ENCODE measurements around the gene TTLL12. TPM values are rescaled to one million over a fixed set of nuclear protein-coding genes. Genes with fewer than 3 reads are reported as not detected.

TTLL12 gene
- total RNA-seq, 1 experiment from 2014 or later = 46.4 TPM

GRCh38 chr22:43203471-43203981 is 16.6 kb upstream of the TTLL12 start:
- DNase-seq = no peak
- Histone ChIP-seq H3K36me3 (ENCODE audit: control insufficient read depth, insufficient read depth, low read length) (no peaks in the 10 kb centered on the region), H3K9me3 (no peaks in the 10 kb centered on the region), H3K27me3 (replicated peaks; ENCODE audit: control insufficient read depth, insufficient read depth, low read length) (no peaks in the 10 kb centered on the region), H3K4me1 (no peaks in the 10 kb centered on the region), H3K4me3 (ENCODE audit: low read depth, low read length) (no peak overlapping the region)
- no peaks in the 10 kb centered on the region for H3K9me3 Mint-ChIP-seq (ENCODE audit: unreplicated experiment)
- no peaks in the 10 kb centered on the region for H3K27me3 Mint-ChIP-seq (ENCODE audit: insufficient read depth, unreplicated experiment)
- intact Hi-C loops (cut with micrococcal nuclease; ENCODE audit: unreplicated experiment) = no loop called here
- no peak overlapping the region for H3K27ac Mint-ChIP-seq (ENCODE audit: unreplicated experiment)
- CTCF ChIA-PET = no interaction called here
- no peaks in the 10 kb centered on the region for H3K4me1 Mint-ChIP-seq (ENCODE audit: low read depth, unreplicated experiment)
- no TSS peak for BruUV-seq (replicated peaks)
- H3K36me3 Mint-ChIP-seq (ENCODE audit: insufficient read depth, unreplicated experiment) = no peaks in the 10 kb centered on the region
- no peak for TF ChIP-seq CTCF (IDR thresholded peaks at IDR 0.05; ENCODE audit: insufficient read depth in 1 of 2, low read depth in 1 of 2, low read length in 1 of 2, severe bottlenecking in 1 of 2, unreplicated experiment in 1 of 2)
- H3K4me3 Mint-ChIP-seq (ENCODE audit: unreplicated experiment) = no peak overlapping the region
- POLR2A ChIA-PET = no interaction called here

GRCh38 chr22:43202756-43203410 is 15.9 kb upstream of the TTLL12 start:
- H3K36me3 ChIP-seq (ENCODE audit: control insufficient read depth, insufficient read depth, low read length) = no peaks in the 10 kb centered on the region
- H3K9me3 Mint-ChIP-seq (ENCODE audit: unreplicated experiment) = no peaks in the 10 kb centered on the region
- H3K4me1 Mint-ChIP-seq (ENCODE audit: low read depth, unreplicated experiment) = no peaks in the 10 kb centered on the region
- H3K27me3 ChIP-seq (replicated peaks; ENCODE audit: control insufficient read depth, insufficient read depth, low read length) = no peaks in the 10 kb centered on the region
- no peaks in the 10 kb centered on the region for H3K9me3 ChIP-seq
- H3K4me1 ChIP-seq = no peaks in the 10 kb centered on the region
- H3K4me3 Mint-ChIP-seq (ENCODE audit: unreplicated experiment) = no peak overlapping the region
- H3K36me3 Mint-ChIP-seq (ENCODE audit: insufficient read depth, unreplicated experiment) = no peaks in the 10 kb centered on the region
- no peak overlapping the region for H3K4me3 ChIP-seq (ENCODE audit: low read depth, low read length)
- ChIA-PET POLR2A (no interaction called here), CTCF (no interaction called here)
- no peak for DNase-seq
- H3K27me3 Mint-ChIP-seq (ENCODE audit: insufficient read depth, unreplicated experiment) = no peaks in the 10 kb centered on the region
- no peak for TF ChIP-seq CTCF (IDR thresholded peaks at IDR 0.05; ENCODE audit: insufficient read depth in 1 of 2, low read depth in 1 of 2, low read length in 1 of 2, severe bottlenecking in 1 of 2, unreplicated experiment in 1 of 2)
- no peak overlapping the region for H3K27ac Mint-ChIP-seq (ENCODE audit: unreplicated experiment)
- BruUV-seq (replicated peaks) = no TSS peak
- intact Hi-C loops (cut with micrococcal nuclease; ENCODE audit: unreplicated experiment) = no loop called here

DNA sequence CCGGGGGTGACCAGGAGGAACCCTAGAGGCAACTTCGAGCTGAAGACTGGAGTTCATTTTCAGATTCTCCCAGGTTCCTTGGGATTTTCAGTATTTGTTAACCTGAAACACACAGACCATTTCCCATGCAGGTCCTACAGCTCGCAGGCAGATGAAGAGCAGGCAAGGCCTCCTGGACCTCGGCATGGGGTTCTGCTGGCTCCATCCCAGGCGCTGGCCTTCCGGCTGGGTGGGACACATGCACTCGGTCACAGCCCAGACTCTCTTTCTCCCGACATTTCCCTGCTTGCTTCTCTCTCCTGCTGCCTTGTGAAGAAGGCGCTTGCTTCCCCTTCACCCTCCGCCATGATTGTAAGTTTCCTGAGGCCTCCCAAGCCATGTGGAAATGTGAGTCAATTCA is 15.4 kb upstream of the TTLL12 start:
- H3K9me3 ChIP-seq = no peaks in the 10 kb centered on the region
- no peak overlapping the region for H3K4me3 ChIP-seq (ENCODE audit: low read depth, low read length)
- no peaks in the 10 kb centered on the region for H3K4me1 ChIP-seq
- H3K36me3 Mint-ChIP-seq (ENCODE audit: insufficient read depth, unreplicated experiment) = no peaks in the 10 kb centered on the region
- CTCF ChIA-PET = no interaction called here
- H3K4me1 Mint-ChIP-seq (ENCODE audit: low read depth, unreplicated experiment) = no peaks in the 10 kb centered on the region
- H3K27me3 ChIP-seq (replicated peaks; ENCODE audit: control insufficient read depth, insufficient read depth, low read length) = no peaks in the 10 kb centered on the region
- H3K27ac Mint-ChIP-seq (ENCODE audit: unreplicated experiment) = no peak overlapping the region
- BruUV-seq (replicated peaks) = no TSS peak
- H3K4me3 Mint-ChIP-seq (ENCODE audit: unreplicated experiment) = no peak overlapping the region
- POLR2A ChIA-PET = no interaction called here
- no peak for DNase-seq
- no peaks in the 10 kb centered on the region for H3K9me3 Mint-ChIP-seq (ENCODE audit: unreplicated experiment)
- H3K27me3 Mint-ChIP-seq (ENCODE audit: insufficient read depth, unreplicated experiment) = no peaks in the 10 kb centered on the region
- intact Hi-C loops (cut with micrococcal nuclease; ENCODE audit: unreplicated experiment) = no loop called here
- TF ChIP-seq CTCF (IDR thresholded peaks at IDR 0.05; ENCODE audit: insufficient read depth in 1 of 2, low read depth in 1 of 2, low read length in 1 of 2, severe bottlenecking in 1 of 2, unreplicated experiment in 1 of 2) = no peak
- H3K36me3 ChIP-seq (ENCODE audit: control insufficient read depth, insufficient read depth, low read length) = no peaks in the 10 kb centered on the region
